Right cardiac atrium (tissue), 5 donors: ENCODE data around the gene SLC25A13. TPM values are rescaled to one million over a fixed set of nuclear protein-coding genes. Genes with fewer than 3 reads are reported as not detected.
"Not testable (repeated sequence)": the region's sequence is repeated elsewhere in the genome, so short reads cannot be mapped to it uniquely, and the experiment has no call there.

Experiments used
- ATAC-seq, 2 donors: fragments of 200-7000 bp; cut with Tn5 transposase; one replicate each; pipeline versions ENCODE4 v1.8.0 to v1.9.1; 2020; ENCODE audit warnings: moderate library complexity in 2 of 2, mild to moderate bottlenecking in 1 of 2
- DNase-seq, 3 donors: peaks; one replicate each; pipeline ENCODE4 v3.0.0-alpha.2; 2020
- H3K27ac ChIP-seq: one replicate; pipeline ENCODE4 v1.5.1; 2013; ENCODE audit warnings: mild to moderate bottlenecking, low read length, control low read depth, moderate library complexity
- H3K27me3 ChIP-seq: one replicate; pipeline ENCODE4 v1.6.1; 2013; ENCODE audit not compliant: control insufficient read depth, insufficient read depth
- H3K4me1 ChIP-seq: one replicate; pipeline ENCODE4 v1.6.1; 2013; ENCODE audit warnings: low read length; ENCODE audit not compliant: control insufficient read depth, insufficient read depth
- H3K4me3 ChIP-seq: one replicate; pipeline ENCODE4 v1.5.1; 2013; ENCODE audit warnings: low read length, control low read depth
- H3K9me3 ChIP-seq: one replicate; pipeline ENCODE4 v1.6.1; 2013; ENCODE audit warnings: low read length; ENCODE audit not compliant: control insufficient read depth
- WGBS: extraction: QIAGEN DNeasy Blood & Tissue Kit; methylation state at CpG from one replicate; pipeline ENCODE4 v1.1.7; 2013; 5-methylcytosine and 5-hydroxymethylcytosine counted together
- intact Hi-C, 4 donors: fragments of 100-400 bp; cut with DNase I; formaldehyde crosslinking; loops; one replicate each; pipeline versions ENCODE4 v1.11.0 to v1.14.0; 2022 to 2023
- polyA plus RNA-seq: library from polyadenylated mRNA; stranded (reverse); fragments of 200-250 nt; gene quantifications from one replicate; pipeline ENCODE4 v1.2.3, GENCODE V29; 2013
- total RNA-seq, 4 donors: library from RNA; stranded (reverse); fragmentation: NEBNext Ultra II Directional; extraction: Animal tissue kit (Norgen Biotek cat#: 25700); gene quantifications; one replicate each; pipeline ENCODE4 v1.2.1, GENCODE V29; 2021
- donor health status: healthy with polysubstance abuse.
- donor health status: DM: no; HTN: yes; CAD: no.
- donor health status: DM: no; HTN: no; CAD: no.
- donor health status: DM: no; HTN: yes; CAD: no; lungs with severe emphysema.
- donor health status: DM: yes; HTN: yes; CAD: no.

SLC25A13 gene
- total and polyA plus RNA-seq, 5 donors: 4.5 to 23.3 (median 12.1) TPM

GRCh38 chr7:96297876-96298275 lies 24.0 kb downstream of the SLC25A13 start:
- H3K4me1 ChIP-seq: no peaks in the 10 kb centered on the region
- H3K9me3 ChIP-seq: no peaks in the 10 kb centered on the region
- H3K27me3 ChIP-seq: no peaks in the 10 kb centered on the region
- H3K27ac ChIP-seq: no peak overlapping the region
- intact Hi-C loops: no loop called here
- no peak for ATAC-seq
- DNase-seq: no peak
- H3K4me3 ChIP-seq: no peak overlapping the region

GRCh38 chr7:96297446-96297845 lies 24.5 kb downstream of the SLC25A13 start:
- H3K4me3 ChIP-seq, ATAC-seq, H3K9me3 ChIP-seq, H3K27ac ChIP-seq, intact Hi-C loops, H3K4me1 ChIP-seq, DNase-seq, H3K27me3 ChIP-seq: not testable (repeated sequence)
- 80% methylated on average over 5 of the region's 5 CpGs for WGBS

GRCh38 chr7:96293911-96294310 lies 28.0 kb downstream of the SLC25A13 start:
- ATAC-seq: not testable (repeated sequence)

GRCh38 chr7:96287559-96287958 lies 34.3 kb downstream of the SLC25A13 start:
- H3K9me3 ChIP-seq: no peaks in the 10 kb centered on the region
- no peaks in the 10 kb centered on the region for H3K27me3 ChIP-seq
- H3K4me3 ChIP-seq: no peak overlapping the region
- intact Hi-C loops: no loop called here
- DNase-seq: no peak
- no peak overlapping the region for H3K27ac ChIP-seq
- ATAC-seq: no peak
- peaks cover 2% of the 10 kb centered on the region for H3K4me1 ChIP-seq
- WGBS: 94% methylated on average over 4 of the region's 4 CpGs

More at GRCh38 chr7:96293911-96294310, 28.0 kb downstream of the SLC25A13 start:
- H3K27ac ChIP-seq, H3K27me3 ChIP-seq, H3K9me3 ChIP-seq, H3K4me1 ChIP-seq, DNase-seq, H3K4me3 ChIP-seq, intact Hi-C loops: not testable (repeated sequence)
- WGBS: 93% methylated on average over 3 of the region's 4 CpGs

GRCh38 chr7:96287132-96287531 lies 34.8 kb downstream of the SLC25A13 start:
- no peak for ATAC-seq
- Histone ChIP-seq H3K27me3 (no peaks in the 10 kb centered on the region), H3K9me3 (no peaks in the 10 kb centered on the region), H3K27ac (no peak overlapping the region), H3K4me1 (peaks cover 2% of the 10 kb centered on the region), H3K4me3 (no peak overlapping the region)
- WGBS: 84% methylated on average over 3 of the region's 3 CpGs
- DNase-seq: no peak
- intact Hi-C loops: no loop called here

- DNase-seq: no peak
- Histone ChIP-seq H3K4me3 (no peak overlapping the region), H3K27me3 (no peaks in the 10 kb centered on the region), H3K9me3 (no peaks in the 10 kb centered on the region), H3K27ac (no peak overlapping the region), H3K4me1 (peaks cover 2% of the 10 kb centered on the region)
- intact Hi-C loops: no loop called here
- 59% methylated on average over 3 of the region's 3 CpGs for WGBS
- no peak for ATAC-seq
These were observed 36.3 kb downstream of the SLC25A13 start for GRCh38 chr7:96285579-96285978.

- Histone ChIP-seq H3K4me1 (peaks cover 2% of the 10 kb centered on the region), H3K4me3 (no peak overlapping the region), H3K9me3 (no peaks in the 10 kb centered on the region), H3K27me3 (no peaks in the 10 kb centered on the region), H3K27ac (no peak overlapping the region)
- intact Hi-C loops: no loop called here
- WGBS: 85% methylated on average over 3 of the region's 3 CpGs
- ATAC-seq (no peak), DNase-seq (no peak)
These were observed 37.1 kb downstream of the SLC25A13 start for GRCh38 chr7:96284835-96285234.

- intact Hi-C loops: no loop called here
- H3K4me3 ChIP-seq: no peak overlapping the region
- DNase-seq (no peak), ATAC-seq (no peak)
- H3K4me1 ChIP-seq: peaks cover 2% of the 10 kb centered on the region
- WGBS: 98% methylated on average over 2 of the region's 2 CpGs
- H3K27ac ChIP-seq: no peak overlapping the region
- no peaks in the 10 kb centered on the region for H3K27me3 ChIP-seq
- H3K9me3 ChIP-seq: no peaks in the 10 kb centered on the region
These were observed 37.7 kb downstream of the SLC25A13 start for GRCh38 chr7:96284240-96284639.

GRCh38 chr7:96282835-96283234 lies 39.1 kb downstream of the SLC25A13 start:
- intact Hi-C loops: no loop called here
- Histone ChIP-seq H3K9me3 (no peaks in the 10 kb centered on the region), H3K27ac (no peak overlapping the region), H3K4me1 (peaks cover 2% of the 10 kb centered on the region), H3K27me3 (no peaks in the 10 kb centered on the region), H3K4me3 (no peak overlapping the region)
- peak in 1 of 2 donors; percentile 52 for ATAC-seq
- no peak for DNase-seq
- WGBS: 58% methylated on average over 1 of the region's 1 CpG

- no peak overlapping the region for H3K4me3 ChIP-seq
- intact Hi-C loops: no loop called here
- H3K27me3 ChIP-seq: no peaks in the 10 kb centered on the region
- ATAC-seq (no peak), DNase-seq (no peak)
- no peaks in the 10 kb centered on the region for H3K9me3 ChIP-seq
- H3K4me1 ChIP-seq: peaks cover 1% of the 10 kb centered on the region
- 80% methylated on average over 4 of the region's 4 CpGs for WGBS
- no peak overlapping the region for H3K27ac ChIP-seq
These were observed 44.0 kb downstream of the SLC25A13 start for GRCh38 chr7:96277921-96278320.

GRCh38 chr7:96276019-96276418 lies 45.9 kb downstream of the SLC25A13 start:
- Histone ChIP-seq H3K9me3 (no peaks in the 10 kb centered on the region), H3K4me3 (no peak overlapping the region), H3K27ac (no peak overlapping the region), H3K27me3 (no peaks in the 10 kb centered on the region), H3K4me1 (peaks cover 1% of the 10 kb centered on the region)
- 95% methylated on average over 2 of the region's 2 CpGs for WGBS
- DNase-seq (no peak), ATAC-seq (no peak)
- intact Hi-C loops: no loop called here

GRCh38 chr7:96273716-96274115 lies 48.2 kb downstream of the SLC25A13 start:
- Histone ChIP-seq H3K9me3 (no peaks in the 10 kb centered on the region), H3K27ac (no peak overlapping the region), H3K4me3 (no peak overlapping the region), H3K27me3 (no peaks in the 10 kb centered on the region), H3K4me1 (peaks cover 1% of the 10 kb centered on the region)
- WGBS: 69% methylated on average over 1 of the region's 1 CpG
- ATAC-seq (peak in 1 of 2 donors; percentile 25), DNase-seq (no peak)
- intact Hi-C loops: no loop called here
